Stimulated activated CD8-positive, alpha-beta memory T cell treated with anti-CD3 and anti-CD28 coated beads, Interleukin-12 subunit alpha, Interleukin-12 subunit beta, amount 100 ng/mL, for 24 hours (primary cell): Measurements from ENCODE around the gene FCHO1.

Experiments
- DNase-seq: peaks from one replicate; pipeline ENCODE4 v3.0.0-alpha.2; 2020; ENCODE audit errors: extremely low read depth

Gene FCHO1

GRCh38 chr19:17733127-17733526 is 18.1 kb upstream of the FCHO1 start:
- DNase-seq: no peak

- DNase-seq: no peak
Measured at GRCh38 chr19:17734146-17734545, 17.1 kb upstream of the FCHO1 start.

DNA sequence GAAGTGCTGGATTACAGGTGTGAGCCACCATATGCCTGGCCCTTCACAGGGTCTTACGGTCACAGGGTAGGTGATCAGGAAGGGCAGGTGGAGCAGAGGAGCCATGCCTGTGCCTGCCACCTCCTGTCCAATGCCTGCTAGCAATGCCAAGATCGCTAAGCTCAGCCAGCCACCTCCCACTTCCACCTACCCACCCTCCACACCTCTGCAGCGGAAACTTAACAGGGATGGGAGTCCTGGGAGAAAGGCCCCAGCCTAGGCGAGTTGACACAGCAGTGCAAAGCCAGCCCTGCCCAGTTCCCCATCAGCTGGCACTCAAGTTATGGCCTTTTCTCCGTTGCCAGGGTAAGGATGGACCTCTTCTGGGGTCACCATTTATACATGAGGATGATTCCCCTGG is 15.9 kb upstream of the FCHO1 start:
- no peak for DNase-seq

DNA sequence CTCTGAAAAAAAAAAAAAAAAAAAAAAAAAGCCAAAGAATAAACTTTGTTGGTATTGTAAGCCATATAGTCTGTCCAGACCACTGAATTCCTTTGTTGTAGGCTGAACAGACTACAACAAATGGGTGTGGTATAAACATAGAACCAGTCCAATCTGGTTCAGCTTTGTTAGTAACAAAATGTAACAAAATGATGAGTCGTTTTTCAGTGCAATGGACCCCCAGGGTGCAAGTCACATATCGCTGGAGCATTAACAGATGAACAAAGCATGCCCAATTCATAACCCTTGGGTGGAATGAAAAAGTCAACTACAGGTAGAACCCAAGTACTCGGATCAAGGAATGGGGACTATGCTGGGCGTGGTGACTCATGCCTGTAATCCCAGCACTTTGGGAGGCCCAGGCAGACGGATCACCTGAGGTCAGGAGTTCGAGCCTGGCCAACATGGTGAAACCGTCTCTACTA is 13.6 kb upstream of the FCHO1 start:
- DNase-seq: no peak

DNA sequence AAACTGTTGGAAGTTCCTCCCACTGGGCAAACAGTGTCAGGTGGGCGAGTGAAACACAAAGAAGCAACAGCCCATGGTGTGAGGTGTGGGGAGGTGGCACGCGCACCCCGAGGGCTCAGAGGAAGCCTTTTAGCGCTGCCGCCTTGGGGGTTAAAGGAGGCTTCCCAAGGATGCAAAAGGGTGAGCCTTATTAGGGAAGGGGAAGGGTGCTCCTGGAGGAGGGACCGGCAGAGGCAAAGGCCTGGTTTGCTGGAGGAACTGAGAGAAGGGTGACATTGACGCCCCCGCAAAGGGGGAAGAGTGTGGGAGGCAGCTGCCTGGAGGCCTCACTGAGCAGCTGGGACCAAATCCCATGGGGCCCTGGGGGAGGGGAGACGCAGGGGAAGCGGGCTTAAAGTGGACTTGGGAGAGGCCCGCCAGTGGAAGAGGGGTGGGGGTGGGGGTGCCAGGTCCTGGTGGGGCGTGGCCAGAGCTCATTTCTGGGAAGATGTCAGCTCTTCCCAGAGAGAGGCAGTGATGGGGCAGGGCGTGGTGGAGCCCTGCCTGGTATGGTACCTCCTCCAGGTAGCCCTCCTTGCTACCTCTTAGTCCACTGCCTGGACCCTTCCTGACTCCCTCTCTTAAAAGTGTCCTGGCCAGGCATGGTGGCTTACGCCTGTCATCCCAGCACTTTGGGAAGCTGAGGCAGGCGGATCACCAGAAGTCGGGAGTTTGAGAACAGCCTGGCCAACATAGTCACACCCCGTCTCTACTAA is 12.0 kb upstream of the FCHO1 start:
- no peak for DNase-seq

GRCh38 chr19:17741456-17741855 is 9.8 kb upstream of the FCHO1 start:
- no peak for DNase-seq

DNA sequence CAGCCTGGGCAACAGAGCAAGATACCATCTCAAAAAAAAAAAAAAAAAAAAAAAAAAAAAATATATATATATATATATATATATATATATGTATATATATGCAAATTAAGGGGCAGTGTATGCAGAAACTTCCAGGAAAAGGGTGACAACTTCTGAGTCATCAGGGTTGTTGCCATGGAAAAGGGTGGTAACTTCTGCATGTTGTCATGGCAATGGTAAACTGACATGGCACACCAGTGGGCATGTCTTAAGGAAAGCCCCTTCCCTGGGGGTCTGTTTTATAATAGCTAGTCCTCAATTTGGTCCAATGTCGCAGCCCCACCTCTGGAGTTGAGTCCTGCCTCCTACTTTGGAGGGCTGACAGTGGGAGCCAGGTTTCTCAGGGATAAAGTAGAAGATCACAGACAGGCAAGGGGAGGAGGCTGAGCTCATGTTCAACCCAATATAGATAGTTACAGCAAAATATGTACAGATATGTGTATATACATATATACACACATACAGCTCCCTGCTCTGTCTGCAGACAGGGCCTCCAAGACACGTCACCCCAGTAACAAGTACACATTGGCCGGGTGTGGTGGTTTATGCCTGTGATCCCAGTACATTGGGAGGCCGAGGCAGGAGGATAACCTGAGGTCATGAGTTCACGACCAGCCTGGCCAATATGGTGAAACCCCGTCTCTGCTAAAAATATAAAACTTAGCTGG is 7.2 kb upstream of the FCHO1 start:
- DNase-seq: no peak

DNA sequence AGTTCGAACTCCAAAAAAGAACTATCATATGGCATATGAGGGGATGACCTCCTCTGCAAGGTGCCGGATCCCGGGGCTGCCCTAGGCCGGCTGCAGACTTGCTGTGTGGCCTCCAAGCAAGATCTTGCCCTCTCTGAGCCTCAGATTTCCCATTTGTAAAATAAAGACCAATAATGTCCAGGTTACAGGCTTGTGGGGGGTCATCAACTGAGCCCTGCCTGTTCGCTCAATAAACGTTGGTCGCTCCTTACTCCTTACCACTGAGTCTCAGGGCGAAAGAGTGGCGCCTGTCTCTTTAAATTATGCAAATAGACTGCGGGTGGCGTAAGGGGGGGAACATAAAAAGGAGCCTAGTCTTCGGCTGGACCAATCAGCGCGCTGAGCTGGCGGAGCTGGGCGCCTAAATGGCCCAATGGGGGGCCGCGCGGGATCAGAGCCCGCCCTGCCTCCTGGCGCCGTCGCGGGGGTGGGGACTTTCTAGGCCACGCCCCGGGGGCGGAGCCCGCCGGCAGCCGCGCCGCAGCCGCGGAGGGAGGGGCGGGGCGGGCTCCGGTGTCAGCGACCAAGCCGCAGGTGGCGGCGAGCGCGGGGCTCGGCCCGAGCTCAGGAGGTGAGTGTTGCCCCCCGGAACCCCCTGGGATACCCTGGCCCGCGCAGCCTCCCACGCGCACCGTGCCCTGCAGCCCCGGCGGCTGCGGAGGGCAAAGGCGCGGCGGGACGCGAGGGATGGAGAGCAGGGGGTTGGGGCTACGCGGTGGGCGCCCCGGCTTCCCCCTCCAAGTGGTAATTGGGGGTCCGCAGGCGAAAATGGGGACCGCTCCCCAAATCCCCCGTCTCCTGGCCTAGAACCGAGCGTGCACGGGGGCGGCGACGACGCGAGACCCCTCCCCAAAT is 3.8 kb upstream of the FCHO1 start:
- peak; percentile 82 for DNase-seq

DNA sequence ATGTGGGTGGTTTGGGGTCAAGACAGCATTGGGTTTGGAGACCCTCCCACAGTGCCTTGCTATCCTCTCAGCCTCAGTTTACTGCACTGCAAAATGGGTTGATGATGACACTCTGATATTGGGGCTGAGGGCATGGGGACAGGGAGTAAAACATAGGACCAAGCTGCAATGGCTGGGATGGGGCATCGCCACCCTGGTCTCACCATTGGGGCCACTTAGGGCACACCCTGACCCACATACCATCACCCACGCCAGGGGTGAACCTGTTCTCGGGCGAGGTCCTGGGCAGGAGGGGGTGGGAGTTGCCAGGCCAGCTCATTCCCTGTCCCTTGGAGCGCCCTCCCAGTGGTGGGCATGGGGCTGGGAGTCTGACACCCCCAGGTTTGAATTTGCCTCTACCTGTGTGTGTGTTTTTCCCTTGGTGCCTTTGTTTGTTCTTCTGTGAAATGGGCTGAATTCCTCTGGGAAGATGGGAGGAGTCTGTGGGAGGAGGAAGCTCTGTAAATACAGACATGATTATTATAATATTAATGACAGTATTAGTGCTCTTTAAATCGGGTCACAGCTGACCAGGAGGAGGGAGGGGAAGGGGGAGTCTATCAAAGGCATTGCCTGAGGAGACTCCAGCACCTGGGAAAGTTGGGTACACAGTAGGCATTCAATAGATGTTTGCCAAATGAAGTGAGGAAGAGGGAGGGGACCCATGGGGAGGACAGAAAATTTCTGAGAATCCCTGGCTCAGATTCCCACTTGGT is 2.2 kb upstream of the FCHO1 start:
- no peak for DNase-seq

DNA sequence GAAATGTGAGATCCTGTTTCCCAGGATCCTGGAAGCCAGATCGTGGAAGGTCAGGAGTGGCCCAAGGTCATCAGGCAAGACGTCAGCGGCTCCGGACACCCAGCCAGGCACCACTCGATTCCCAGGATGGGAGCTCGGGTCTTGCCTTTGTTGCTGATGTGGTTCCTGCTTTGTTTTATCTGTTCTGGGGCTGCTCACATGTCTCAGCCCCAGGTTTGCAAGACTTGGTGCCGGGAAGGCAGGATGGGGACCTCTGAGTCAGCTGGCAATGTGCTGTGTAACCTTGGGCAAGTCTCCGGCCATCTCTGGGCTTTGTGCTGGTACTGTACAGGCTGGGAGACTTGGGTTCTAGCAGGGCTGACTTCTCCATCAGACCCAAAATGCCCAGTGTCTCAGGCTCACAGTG is 1.4 kb upstream of the FCHO1 start:
- no peak for DNase-seq

GRCh38 chr19:17751912-17752273 is 616 bp downstream of the FCHO1 start:
- no peak for DNase-seq

GRCh38 chr19:17752865-17753639 is 1.8 kb downstream of the FCHO1 start:
- DNase-seq: no peak

DNA sequence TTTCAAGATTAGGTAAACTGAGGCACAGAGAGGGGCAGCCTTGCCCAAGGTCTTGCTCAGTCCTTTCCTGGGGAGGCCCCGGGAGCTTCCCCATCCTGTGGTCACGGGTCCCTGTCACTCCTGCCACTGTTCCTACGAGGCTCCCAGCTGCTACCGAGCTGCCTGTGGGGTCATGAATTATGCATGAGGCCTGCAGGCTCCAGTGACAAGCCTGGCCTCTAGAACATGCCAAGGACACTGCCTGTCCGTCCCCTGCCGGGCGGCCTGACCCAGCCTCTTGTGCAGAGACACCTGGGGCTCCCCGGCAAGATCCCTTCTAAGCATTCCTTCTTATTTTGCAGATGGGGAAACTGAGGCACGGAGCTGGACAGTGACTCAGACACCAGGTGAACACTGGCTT is 2.7 kb downstream of the FCHO1 start:
- DNase-seq: no peak

GRCh38 chr19:17754634-17755442 is 3.6 kb downstream of the FCHO1 start:
- no peak for DNase-seq

GRCh38 chr19:17755443-17755890 is 4.2 kb downstream of the FCHO1 start:
- DNase-seq: no peak

GRCh38 chr19:17755977-17756670 is 4.8 kb downstream of the FCHO1 start:
- no peak for DNase-seq

GRCh38 chr19:17757125-17757524 is 5.8 kb downstream of the FCHO1 start:
- no peak for DNase-seq

DNA sequence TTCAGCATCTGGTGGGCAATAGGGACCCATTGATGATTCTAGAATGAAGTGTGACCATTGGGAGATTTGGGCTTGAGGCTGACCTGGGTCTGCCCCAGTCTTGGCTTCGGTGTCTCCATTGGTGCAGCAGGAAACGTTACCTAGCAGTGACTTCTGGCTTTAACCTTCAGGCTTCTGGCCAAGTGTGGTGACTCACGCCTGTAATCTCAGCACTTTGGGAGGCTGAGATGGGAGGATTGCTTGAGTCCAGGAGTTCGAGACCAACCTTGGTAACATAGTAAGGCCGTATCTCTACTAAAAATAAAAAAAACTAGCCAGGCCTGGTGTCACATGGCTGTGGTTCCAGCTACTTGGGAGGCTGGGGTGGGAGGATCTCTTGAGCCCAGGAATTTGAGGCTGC is 7.2 kb downstream of the FCHO1 start:
- no peak for DNase-seq

GRCh38 chr19:17761148-17761547 is 9.9 kb downstream of the FCHO1 start:
- DNase-seq: no peak
